GM21576 (cell line): ENCODE data around the gene SLC35A3.
"Not testable (repeated sequence)": the region's sequence is repeated elsewhere in the genome, so short reads cannot be mapped to it uniquely, and the experiment has no call there.

ENCODE experiments used
- ATAC-seq: cut with Tn5 transposase; IDR thresholded peaks from one replicate; pipeline ENCODE4 v1.9.1; 2021; ENCODE audit warnings: mild to moderate bottlenecking, moderate library complexity; ENCODE audit not compliant: unreplicated experiment

Gene SLC35A3

GRCh38 chr1:99969729-99970621, at the start of gene SLC35A3:
TSS of gene SLC35A3 (plus strand) at chr1:99969996. CDS start at chr1:99993555, 23,559 bp downstream.
- peak; percentile 91 for ATAC-seq

GRCh38 chr1:99934801-99935200, 35.0 kb upstream of the SLC35A3 start:
- ATAC-seq = no peak

- ATAC-seq = no peak
These were observed 34.3 kb upstream of the SLC35A3 start for GRCh38 chr1:99935534-99935933.

- ATAC-seq = no peak
These were observed 33.7 kb upstream of the SLC35A3 start for GRCh38 chr1:99936071-99936470.

- ATAC-seq = no peak
These were observed 27.1 kb upstream of the SLC35A3 start for GRCh38 chr1:99942723-99943122.

GRCh38 chr1:99943223-99943794, 26.5 kb upstream of the SLC35A3 start:
- no peak for ATAC-seq

GRCh38 chr1:99944192-99944591, 25.6 kb upstream of the SLC35A3 start:
- no peak for ATAC-seq

- no peak for ATAC-seq
These were observed 24.6 kb upstream of the SLC35A3 start for GRCh38 chr1:99945174-99945573.

- no peak for ATAC-seq
These were observed 19.3 kb upstream of the SLC35A3 start for GRCh38 chr1:99950486-99950885.

GRCh38 chr1:99952522-99952921, 17.3 kb upstream of the SLC35A3 start:
- ATAC-seq = no peak

- ATAC-seq = no peak
These were observed 14.4 kb upstream of the SLC35A3 start for GRCh38 chr1:99955375-99955774.

GRCh38 chr1:99956755-99957154, 13.0 kb upstream of the SLC35A3 start:
- no peak for ATAC-seq

- no peak for ATAC-seq
These were observed 12.0 kb upstream of the SLC35A3 start for GRCh38 chr1:99957818-99958217.

- not testable (repeated sequence) for ATAC-seq
These were observed 10.5 kb upstream of the SLC35A3 start for GRCh38 chr1:99959189-99959705.

GRCh38 chr1:99960260-99960659, 9.5 kb upstream of the SLC35A3 start:
- ATAC-seq = not testable (repeated sequence)

GRCh38 chr1:99963041-99963795, 6.6 kb upstream of the SLC35A3 start:
- ATAC-seq = no peak

- no peak for ATAC-seq
These were observed 5.0 kb upstream of the SLC35A3 start for GRCh38 chr1:99964806-99965205.

- ATAC-seq = no peak
These were observed 4.0 kb upstream of the SLC35A3 start for GRCh38 chr1:99965646-99966375.

- no peak for ATAC-seq
These were observed 1.6 kb upstream of the SLC35A3 start for GRCh38 chr1:99968214-99968613.

GRCh38 chr1:99969260-99969728, 502 bp upstream of the SLC35A3 start:
- ATAC-seq = peak; percentile 7
